WI38 (cell line): ENCODE measurements around the gene HOXA4.

Source experiments
- H3K4me3 ChIP-seq: 2 replicates; pipeline ENCODE4 v1.5.1; 2011; ENCODE audit warnings: low read depth, mild to moderate bottlenecking, control low read depth, low read length
- CTCF ChIP-seq: IDR thresholded peaks from 2 replicates; pipeline ENCODE4 v1.5.1; 2012; ENCODE audit warnings: low read depth, mild to moderate bottlenecking, control low read depth, low read length

The HOXA4 gene

GRCh38 chr7:27130540-27131389, at the start of gene HOXA4:
Gene HOXA4 (minus strand): TSS chr7:27130757. CDS start chr7:27130733, 24 bp downstream.
- TF ChIP-seq CTCF, result no peak
- peak within 1 kb of the TSS; percentile 63 for H3K4me3 ChIP-seq

GRCh38 chr7:27179503-27180430, 49.2 kb upstream of the HOXA4 start:
- H3K4me3 ChIP-seq, result peak overlapping the region; percentile 7; the same call in 1 of the 2 replicates

GRCh38 chr7:27179030-27179429, 48.5 kb upstream of the HOXA4 start:
- TF ChIP-seq CTCF, result no peak
- H3K4me3 ChIP-seq, result no peak overlapping the region

More at GRCh38 chr7:27179503-27180430, 49.2 kb upstream of the HOXA4 start:
- TF ChIP-seq CTCF, result peak; percentile 87

GRCh38 chr7:27178366-27178765, 47.8 kb upstream of the HOXA4 start:
- no peak overlapping the region for H3K4me3 ChIP-seq
- TF ChIP-seq CTCF, result no peak

GRCh38 chr7:27177795-27178320, 47.3 kb upstream of the HOXA4 start:
- TF ChIP-seq CTCF, result no peak
- H3K4me3 ChIP-seq, result no peak overlapping the region

- TF ChIP-seq CTCF, result no peak
- H3K4me3 ChIP-seq, result no peak overlapping the region
Measured at GRCh38 chr7:27176962-27177794, 46.6 kb upstream of the HOXA4 start.
